Adrenal gland (tissue), 12 donors: ENCODE measurements around the gene CFTR. TPM values are rescaled to one million over a fixed set of nuclear protein-coding genes. Genes with fewer than 3 reads are reported as not detected.

Experiments
- DNase-seq, 7 donors: peaks; one replicate each; pipeline ENCODE4 v3.0.0-alpha.2; 2019 to 2020
- H3K27ac ChIP-seq, 5 donors: fragments of 200-600 bp; sonication (generic) in 4 of 5; 1 replicate in 3 of 5; 2 replicates in 2 of 5; pipeline versions ENCODE4 v1.5.1 to v1.8.0; 2016 to 2020; ENCODE audit warnings: mild to moderate bottlenecking in 1 of 5
- H3K27me3 ChIP-seq: fragments of 200-600 bp; 2 replicates; pipeline ENCODE4 v1.8.0; 2021
- H3K36me3 ChIP-seq, 2 donors: fragments of 200-600 bp; replicated peaks in 1 of 2; 1 replicate in 1 of 2; 2 replicates in 1 of 2; pipeline versions ENCODE4 v1.5.1 to v1.8.0; 2018 to 2022
- H3K4me1 ChIP-seq, 2 donors: fragments of 200-600 bp; replicated peaks in 1 of 2; 1 replicate in 1 of 2; 2 replicates in 1 of 2; pipeline versions ENCODE4 v1.5.1 to v1.8.0; 2018 to 2021
- H3K4me3 ChIP-seq, 4 donors: fragments of 200-600 bp; sonication (generic) in 3 of 4; one replicate each; pipeline ENCODE4 v1.5.1; 2016 to 2018
- H3K9me3 ChIP-seq, 3 donors: fragments of 200-600 bp; sonication (generic) in 1 of 3; replicated peaks in 1 of 3; 1 replicate in 2 of 3; 2 replicates in 1 of 3; pipeline versions ENCODE4 v1.5.1 to v1.8.0; 2016 to 2021
- CTCF ChIP-seq, 6 experiments: fragments of 450-650 bp in 4 of 6; fragments of 200-600 bp in 2 of 6; sonication (generic) in 1 of 6; IDR thresholded peaks; 1 replicate in 5 of 6; 2 replicates in 1 of 6; pipeline versions ENCODE4 v1.5.1 to v1.8.0; 2016 to 2021; ENCODE audit warnings: antibody characterized with exemption in 6 of 6, mild to moderate bottlenecking in 2 of 6, moderate library complexity in 1 of 6
- POLR2A ChIP-seq, 2 donors: fragments of 450-650 bp; IDR thresholded peaks; one replicate each; pipeline ENCODE4 v1.6.1; 2017; ENCODE audit warnings: antibody characterized with exemption in 2 of 2, mild to moderate bottlenecking in 2 of 2, moderate library complexity in 1 of 2
- WGBS, 4 donors: extraction: QIAGEN DNeasy Blood & Tissue Kit in 2 of 4; methylation state at CpG; one replicate each; pipeline versions ENCODE4 v1.1.5 to v1.1.7; 2013 to 2017; 5-methylcytosine and 5-hydroxymethylcytosine counted together
- intact Hi-C, 2 donors: fragments of 100-400 bp; cut with DNase I; formaldehyde crosslinking; loops; one replicate each; pipeline versions ENCODE4 v1.14.1 to v1.15.0; 2022 to 2023
- polyA plus RNA-seq, 3 donors: library from polyadenylated mRNA; stranded (reverse); fragments of 200-250 nt in 2 of 3; fragments of 350-450 nt in 1 of 3; fragmentation: Illumina TruSeq in 1 of 3; extraction: RNeasy Lipid Tissue Mini Kit (QIAGEN cat#74804) in 1 of 3; gene quantifications; one replicate each; pipeline ENCODE4 v1.2.3, GENCODE V29; 2013 to 2014
- small RNA-seq, 2 donors: library from RNA; depleted of rRNA; stranded (forward); fragments of <200 nt; gene quantifications; one replicate each; pipeline ENCODE3, GENCODE V24; 2016
- total RNA-seq, 9 donors: library from RNA; depleted of rRNA in 4 of 9; stranded (reverse); fragments of >200 nt in 4 of 9; fragments of 120-200 nt in 1 of 9; fragmentation: NEBNext Ultra II Directional in 1 of 9; extraction: Animal tissue kit (Norgen Biotek cat#: 25700) in 1 of 9; gene quantifications; one replicate each; pipeline versions ENCODE4 v1.1.0 to v1.2.4, GENCODE V29; 2013 to 2023
- donor health status: healthy with polysubstance abuse.
- donor health status: Bipolar disorder and iron deficiency.
- donor health status: DM: yes; HTN: yes; CAD: no.
- donor health status: DM: no; HTN: no; CAD: no.
- donor health status: DM: no; HTN: no; CAD: no.
- donor health status: DM: yes; HTN: yes; CAD: no.

The CFTR gene
- total and polyA plus RNA-seq, 12 donors: 0.07 to 0.22 (median 0.08) TPM; not detected in 9

GRCh38 chr7:117716707-117717299, 237.0 kb downstream of the CFTR start:
- Histone ChIP-seq H3K27ac (no peak overlapping the region), H3K27me3 (no peaks in the 10 kb centered on the region), H3K4me3 (no peak overlapping the region), H3K4me1 (no peaks in the 10 kb centered on the region), H3K9me3 (no peaks in the 10 kb centered on the region), H3K36me3 (no peaks in the 10 kb centered on the region)
- TF ChIP-seq POLR2A (IDR thresholded peaks at IDR 0.05) (no peak), CTCF (IDR thresholded peaks at IDR 0.05) (no peak)
- intact Hi-C loops: loop anchor here in 1 of 2 donors (10.0 kb wide), 1 partner anchor 262 kb away; no protein-coding TSS in a partner anchor
- DNase-seq: no peak
- WGBS, 4 donors: 53 to 79% (median 59%) methylated on average over 4 to 5 of the region's 5 CpGs

- TF ChIP-seq CTCF (IDR thresholded peaks at IDR 0.05) (no peak), POLR2A (IDR thresholded peaks at IDR 0.05) (no peak)
- H3K27me3 ChIP-seq: no peaks in the 10 kb centered on the region
- intact Hi-C loops: loop anchor here in 1 of 2 donors (10.0 kb wide), 1 partner anchor 263 kb away; no protein-coding TSS in a partner anchor
- DNase-seq: no peak
- 77 to 87% (median 82%) methylated on average over 2 of the region's 2 CpGs for WGBS, 4 donors
- no peaks in the 10 kb centered on the region for H3K36me3 ChIP-seq
- H3K4me1 ChIP-seq: no peaks in the 10 kb centered on the region
- H3K4me3 ChIP-seq: no peak overlapping the region
- H3K9me3 ChIP-seq: no peaks in the 10 kb centered on the region
- H3K27ac ChIP-seq: no peak overlapping the region
Measured at GRCh38 chr7:117717357-117717756, 237.5 kb downstream of the CFTR start.

Small RNA genes within 50 kb of the gene (small RNA-seq; reads per million reads assigned to genes)
- 0 reads per million in 2 donors for gene AC000111.1
- gene AC000111.2: 0 reads per million in 2 donors

Other genes with a start within 250 kb of the CFTR start
- under 1 TPM in 2 of 9 donors, not detected in 7; 0.28 to 0.72 TPM for gene WNT2, start 157.0 kb upstream of the CFTR start, total RNA-seq
- under 1 TPM in 1 of 3 donors, not detected in 2; 0.07 TPM for gene WNT2, start 157.0 kb upstream of the CFTR start, polyA plus RNA-seq
- gene ASZ1, start 52.5 kb upstream of the CFTR start, total RNA-seq: not detected
- not detected for gene ASZ1, start 52.5 kb upstream of the CFTR start, polyA plus RNA-seq